CD4-positive, alpha-beta T cell treated with Interleukin-10 for 1 hour (primary cell): Measurements from ENCODE around the gene RFT1.

Experiments used
- DNase-seq: peaks from one replicate; pipeline ENCODE4 v3.0.0-alpha.2; 2020

RFT1 gene, protein sequence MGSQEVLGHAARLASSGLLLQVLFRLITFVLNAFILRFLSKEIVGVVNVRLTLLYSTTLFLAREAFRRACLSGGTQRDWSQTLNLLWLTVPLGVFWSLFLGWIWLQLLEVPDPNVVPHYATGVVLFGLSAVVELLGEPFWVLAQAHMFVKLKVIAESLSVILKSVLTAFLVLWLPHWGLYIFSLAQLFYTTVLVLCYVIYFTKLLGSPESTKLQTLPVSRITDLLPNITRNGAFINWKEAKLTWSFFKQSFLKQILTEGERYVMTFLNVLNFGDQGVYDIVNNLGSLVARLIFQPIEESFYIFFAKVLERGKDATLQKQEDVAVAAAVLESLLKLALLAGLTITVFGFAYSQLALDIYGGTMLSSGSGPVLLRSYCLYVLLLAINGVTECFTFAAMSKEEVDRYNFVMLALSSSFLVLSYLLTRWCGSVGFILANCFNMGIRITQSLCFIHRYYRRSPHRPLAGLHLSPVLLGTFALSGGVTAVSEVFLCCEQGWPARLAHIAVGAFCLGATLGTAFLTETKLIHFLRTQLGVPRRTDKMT

DNA sequence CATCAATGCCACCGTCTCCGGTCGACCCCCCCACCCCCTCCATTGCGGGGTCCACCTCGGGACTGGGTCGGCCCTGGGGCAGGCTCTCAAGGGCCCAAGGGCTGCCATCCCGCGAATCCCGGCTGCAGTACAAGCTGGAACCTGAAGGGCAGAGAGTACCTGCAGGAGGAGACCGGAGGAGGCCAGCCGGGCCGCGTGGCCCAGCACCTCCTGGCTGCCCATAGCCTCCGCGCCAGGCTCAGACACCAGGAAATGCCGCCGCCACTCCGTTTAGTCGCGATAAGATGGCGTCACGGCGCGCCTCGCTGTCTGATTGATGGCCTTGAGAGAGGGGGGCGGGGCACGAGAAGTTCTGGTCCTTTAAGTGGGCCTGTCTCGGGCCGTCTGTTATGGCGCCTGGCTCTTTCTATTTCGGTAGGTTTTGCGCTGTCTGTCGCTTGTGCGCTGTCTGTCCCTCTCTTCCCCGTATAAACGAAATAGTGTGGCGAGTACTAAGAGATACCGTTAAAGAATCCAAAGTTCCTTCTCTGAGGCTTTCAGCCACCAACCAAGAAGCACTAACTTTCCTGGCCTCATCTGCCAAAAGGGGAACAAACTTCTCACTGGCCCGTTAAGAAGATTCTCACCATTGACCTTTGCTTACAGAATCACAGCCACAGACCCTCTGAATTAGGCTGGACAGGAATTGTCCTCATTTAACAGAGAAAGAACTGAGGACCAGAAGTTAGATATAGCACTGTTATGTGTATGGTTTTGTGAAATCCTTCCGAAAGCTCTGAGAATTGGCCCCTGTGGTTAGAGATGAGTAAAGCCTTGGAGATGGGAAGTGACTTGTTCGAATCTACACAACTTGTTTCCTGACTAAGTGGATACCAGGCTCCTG, at the start of gene RFT1:
TSS of gene RFT1 (minus strand) at position 257 of the 883 bp plus-strand sequence. CDS start at position 222, 35 bp downstream.
- DNase-seq = peak; percentile 98

DNA sequence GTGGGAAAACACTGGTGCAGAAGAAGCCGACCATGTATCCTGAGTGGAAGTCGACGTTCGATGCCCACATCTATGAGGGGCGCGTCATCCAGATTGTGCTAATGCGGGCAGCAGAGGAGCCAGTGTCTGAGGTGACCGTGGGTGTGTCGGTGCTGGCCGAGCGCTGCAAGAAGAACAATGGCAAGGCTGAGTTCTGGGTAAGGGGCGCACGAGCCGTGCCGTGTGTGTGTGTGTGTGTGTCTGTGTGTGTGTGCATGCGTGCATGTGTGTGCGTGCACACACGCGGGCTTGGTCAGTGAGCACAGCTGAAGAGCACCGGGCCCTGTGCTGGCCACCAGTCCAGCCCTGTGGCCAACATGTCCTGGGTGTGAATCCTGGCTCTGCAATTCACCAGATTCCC, 49.3 kb upstream of the RFT1 start:
- no peak for DNase-seq

DNA sequence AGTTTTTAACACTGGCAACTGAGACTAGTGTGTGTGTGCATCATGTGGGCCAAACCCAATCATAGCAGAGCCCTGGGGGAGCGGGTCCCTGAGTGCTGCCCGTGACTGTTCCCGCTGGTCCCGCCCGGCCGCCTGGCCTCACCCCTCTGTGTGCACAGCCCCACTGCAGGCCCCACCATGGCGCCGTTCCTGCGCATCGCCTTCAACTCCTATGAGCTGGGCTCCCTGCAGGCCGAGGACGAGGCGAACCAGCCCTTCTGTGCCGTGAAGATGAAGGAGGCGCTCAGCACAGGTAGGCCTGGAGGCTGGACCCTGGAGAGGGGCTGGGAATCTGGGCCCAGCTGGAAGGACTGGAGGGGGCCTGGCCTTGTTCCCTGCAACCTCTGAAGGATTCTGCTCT, 48.0 kb upstream of the RFT1 start:
- DNase-seq = no peak

DNA sequence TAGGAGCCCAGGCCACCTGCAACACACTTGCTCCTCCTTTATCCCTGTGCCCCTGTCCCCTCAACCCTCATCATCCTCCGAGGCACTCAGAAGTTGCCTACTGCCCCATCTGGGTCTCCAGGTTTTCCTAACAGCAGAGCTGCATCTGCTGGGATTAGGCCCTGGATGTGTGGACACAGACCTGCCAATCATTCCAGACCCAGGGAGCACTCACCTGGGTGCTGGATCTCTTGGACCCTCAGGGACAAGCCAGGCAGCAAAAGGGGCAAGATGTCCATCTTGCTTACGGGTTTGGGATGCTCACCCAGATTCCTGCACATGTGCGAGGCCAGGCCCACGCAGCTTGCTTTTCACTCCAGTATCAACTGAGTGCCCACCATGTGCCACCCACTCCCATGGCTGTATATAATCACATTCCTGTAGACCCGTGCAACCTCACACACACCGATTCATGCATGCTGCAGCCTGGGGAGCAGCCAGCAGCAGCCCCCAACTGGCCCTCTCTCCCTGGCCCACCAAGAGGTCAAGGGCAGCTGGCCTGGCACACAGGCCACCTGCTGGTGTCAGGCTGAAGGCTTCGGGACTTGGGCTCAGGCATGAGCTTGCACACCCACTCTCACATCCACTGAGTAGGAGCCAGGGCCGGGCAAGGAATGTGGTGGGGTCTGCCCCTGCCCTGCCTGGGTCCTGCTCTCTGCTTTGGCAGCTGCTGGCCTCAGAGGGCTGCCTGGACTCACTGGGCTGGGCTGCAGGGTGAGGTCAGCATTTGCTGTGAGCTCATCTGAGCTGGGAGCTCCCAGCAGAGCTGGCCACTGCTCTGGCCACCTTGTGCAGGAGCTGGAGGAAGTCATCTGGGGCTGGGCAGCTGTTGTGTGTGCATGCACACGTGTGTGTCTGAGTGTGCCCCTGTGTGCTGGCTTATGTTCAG, 45.6 kb upstream of the RFT1 start:
- no peak for DNase-seq

DNA sequence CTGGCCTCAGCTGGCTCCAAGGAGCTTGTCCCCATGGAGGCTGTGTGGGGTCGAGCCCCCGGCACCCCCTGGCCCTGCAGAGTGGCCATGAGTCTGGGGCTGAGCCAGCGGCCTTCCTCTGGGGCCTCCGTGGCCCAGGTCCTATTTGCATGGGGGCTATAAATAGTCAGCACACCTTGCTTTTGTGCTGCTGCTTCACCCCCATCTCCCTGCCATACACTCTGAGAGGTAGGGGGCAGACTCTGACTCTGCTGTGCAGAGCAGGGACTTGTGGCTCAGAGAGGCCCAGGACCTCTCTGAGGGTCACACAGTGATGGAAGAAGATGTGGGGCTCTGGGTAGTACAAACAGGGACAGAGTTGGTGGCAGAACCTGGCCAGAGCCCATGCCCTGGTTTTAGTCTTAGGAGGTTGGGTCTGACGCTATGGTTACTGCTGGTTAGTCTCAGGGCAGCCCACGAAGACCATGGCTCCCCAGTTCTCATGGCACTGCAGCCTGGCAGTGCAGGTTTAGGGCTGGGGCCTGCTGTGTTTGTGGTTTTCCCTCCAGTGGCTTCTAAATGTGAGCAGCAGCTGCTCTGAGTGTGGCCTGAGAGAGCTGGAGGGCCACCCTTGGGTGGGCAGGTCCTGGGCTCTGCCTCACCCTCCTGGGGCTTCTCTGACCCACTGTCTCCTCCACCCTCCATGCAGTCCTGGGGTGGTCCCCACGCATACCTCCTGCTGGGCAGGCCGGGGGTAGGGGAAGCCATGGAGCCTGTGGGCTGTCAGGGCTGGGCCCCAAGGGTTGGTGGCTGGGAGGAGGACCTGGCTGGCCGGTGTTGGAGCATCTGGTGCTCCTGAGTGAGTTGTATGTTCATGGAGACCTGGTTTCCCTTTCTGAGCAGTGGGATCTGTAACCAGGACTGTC, 44.4 kb upstream of the RFT1 start:
- DNase-seq = no peak

DNA sequence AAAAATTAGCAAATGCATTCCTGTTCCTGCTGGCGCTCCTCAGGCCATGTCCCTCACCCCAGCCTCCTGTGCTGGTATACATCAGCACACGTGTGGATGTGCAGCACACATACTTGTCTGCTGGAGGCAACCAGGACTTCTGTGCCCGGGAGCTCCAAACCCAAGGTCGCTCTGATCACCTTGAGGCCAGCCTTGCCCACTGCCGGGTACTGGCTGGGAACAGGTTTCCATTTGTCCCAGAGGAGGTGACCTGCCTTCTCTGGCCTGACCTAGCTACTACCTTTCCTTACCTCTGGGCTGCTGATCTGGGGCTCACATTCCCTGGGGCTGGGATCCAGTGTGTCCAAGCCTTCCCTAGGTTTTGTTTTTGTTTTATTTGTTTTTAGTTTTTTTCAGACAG, 42.9 kb upstream of the RFT1 start:
- no peak for DNase-seq

DNA sequence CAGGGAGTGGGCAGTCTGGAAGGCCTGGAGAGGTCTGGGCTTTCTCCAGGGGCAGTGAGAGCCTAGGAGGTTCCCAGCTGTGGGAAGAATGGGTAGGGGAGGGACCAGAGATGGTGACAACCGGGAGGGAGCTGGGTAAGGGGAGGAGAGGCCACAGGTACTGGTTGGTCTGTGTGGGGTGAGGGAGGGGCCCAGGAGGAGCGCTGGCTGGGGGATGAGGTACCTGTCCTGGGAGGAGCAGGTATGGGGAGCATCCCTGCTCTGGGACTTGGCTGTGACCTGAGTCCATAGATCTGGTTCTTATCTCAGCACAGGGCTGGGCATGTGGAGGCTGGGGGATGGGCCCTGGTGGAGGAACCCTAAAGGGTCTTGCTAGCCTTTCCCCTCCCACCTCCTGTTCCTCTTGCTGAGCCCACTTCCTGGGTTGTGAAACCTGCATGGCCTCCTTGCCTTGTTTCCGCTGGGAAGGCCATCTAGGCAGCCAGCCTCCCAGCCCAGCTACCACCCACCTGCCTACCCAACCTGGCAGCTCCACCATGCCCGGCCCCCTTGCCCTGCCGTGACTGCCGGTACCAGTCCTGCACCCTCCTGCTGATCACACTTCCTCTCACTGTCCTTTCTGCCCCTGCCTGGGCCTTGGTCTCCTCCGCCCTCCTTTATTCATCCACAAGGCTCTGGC, 41.7 kb upstream of the RFT1 start:
- no peak for DNase-seq

DNA sequence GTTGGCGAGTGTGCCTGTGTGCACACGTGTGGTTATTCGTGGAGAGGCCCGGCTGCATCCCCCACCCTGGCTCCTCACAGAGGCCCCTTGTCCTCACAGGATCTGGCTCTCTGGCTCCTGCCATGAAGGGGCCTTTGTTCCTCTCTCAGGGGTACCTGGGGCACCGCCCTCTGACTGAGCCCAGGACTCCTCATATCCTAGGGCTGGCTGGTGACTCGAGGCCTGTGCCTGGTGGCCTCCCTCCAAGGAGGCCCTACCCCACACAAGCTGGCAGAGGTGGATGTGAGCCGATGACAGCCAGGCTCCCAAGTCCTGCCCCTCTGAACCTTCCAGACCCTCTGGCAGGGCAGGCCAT, 40.8 kb upstream of the RFT1 start:
- no peak for DNase-seq

DNA sequence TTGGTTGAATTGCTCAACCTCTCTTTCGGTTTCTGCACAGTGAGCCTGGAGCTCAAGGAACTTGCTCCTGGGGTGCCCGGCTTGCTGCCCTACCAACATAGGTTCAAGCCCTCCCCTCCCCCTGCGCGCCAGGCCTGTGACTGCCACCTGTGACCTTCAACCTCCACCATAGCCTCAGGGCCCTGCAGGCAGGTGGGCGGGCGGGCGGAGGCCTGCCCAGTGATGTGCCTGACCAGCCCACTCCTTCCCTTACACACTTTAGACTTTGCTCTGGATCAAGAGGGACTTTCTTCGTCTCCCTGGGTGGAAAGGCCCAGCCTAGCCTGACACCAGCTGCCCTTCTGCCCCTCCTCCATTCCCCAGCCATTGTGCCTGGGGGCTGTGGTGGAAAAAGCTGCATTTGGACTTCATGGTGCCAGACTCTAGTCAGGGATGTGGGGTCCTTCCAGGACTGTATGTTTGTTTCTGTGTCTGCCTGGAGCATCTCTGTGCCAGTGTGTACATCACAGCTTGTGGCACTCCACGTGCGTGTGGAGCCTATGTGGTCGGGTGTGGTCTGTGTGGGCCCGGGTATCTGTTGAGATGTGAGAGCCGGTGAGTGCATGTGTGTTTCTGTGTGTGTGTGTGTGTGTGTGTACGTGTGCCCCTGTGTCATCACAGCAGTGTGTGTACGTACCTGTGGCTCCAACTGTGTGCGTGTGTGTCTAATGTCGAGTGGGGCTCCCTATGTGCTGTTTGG, 40.3 kb upstream of the RFT1 start:
- DNase-seq = peak; percentile 20

DNA sequence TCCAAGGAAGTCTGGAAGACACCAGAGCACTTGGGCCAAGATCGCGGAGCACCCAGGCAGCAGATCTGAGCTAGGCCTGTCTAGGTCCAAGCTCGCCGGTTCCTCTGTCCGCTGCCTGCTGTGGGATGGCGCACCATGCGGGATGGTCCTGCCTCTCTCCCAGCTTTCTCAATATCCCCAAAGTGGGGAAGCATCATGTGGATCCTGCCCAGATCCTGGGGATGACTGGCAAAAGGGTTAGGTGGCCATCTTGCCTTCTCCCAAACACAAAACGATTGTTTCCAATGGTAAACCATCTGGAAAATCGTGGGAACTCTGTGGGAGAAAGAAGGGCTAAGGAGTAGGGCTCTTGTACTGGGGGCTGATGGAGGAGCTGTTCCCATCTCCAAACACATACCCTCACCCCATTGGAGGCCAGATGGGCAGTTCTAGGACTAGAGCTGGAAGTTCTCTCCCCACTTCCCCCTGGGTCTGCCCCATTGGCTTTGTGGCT, 39.6 kb upstream of the RFT1 start:
- DNase-seq = no peak

DNA sequence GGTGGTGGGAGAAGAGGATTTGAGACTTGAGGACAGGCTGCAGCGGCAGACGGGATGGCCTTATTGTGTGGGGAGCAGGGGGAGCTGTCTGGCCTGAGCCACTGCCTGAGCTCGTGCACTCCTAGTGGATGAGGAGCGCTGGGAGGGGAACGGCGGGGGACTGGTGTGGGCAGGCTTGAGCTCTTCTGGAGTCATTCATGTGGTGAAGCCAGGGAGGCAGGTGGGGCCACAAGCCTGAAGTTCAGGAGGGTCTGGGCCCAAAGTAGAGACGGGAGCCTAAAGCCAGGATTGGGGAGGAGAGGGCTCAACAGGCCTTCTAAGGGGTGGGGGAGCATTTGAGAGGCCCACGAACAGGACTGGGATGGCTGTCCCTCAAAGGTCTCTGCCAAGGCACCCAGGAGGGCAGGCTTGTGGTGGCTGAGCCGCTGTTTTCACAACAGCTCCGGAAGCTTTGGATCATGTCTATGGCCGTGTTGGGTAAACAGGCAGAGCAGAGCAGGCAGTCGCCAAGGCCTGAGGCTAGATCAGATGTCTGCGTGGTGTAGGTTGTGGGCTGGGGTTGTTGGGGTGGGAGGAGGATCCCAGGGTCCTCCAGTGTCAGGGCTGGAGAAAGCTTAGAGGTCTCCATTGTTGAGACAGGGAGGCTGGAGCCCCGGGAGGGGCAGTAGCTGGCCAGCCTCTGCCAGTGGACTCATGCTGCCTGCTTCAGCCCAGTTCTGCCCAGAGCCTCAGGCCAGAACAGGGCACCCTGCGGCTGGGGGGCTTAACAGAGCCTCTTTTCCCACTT, 39.0 kb upstream of the RFT1 start:
- DNase-seq = no peak

DNA sequence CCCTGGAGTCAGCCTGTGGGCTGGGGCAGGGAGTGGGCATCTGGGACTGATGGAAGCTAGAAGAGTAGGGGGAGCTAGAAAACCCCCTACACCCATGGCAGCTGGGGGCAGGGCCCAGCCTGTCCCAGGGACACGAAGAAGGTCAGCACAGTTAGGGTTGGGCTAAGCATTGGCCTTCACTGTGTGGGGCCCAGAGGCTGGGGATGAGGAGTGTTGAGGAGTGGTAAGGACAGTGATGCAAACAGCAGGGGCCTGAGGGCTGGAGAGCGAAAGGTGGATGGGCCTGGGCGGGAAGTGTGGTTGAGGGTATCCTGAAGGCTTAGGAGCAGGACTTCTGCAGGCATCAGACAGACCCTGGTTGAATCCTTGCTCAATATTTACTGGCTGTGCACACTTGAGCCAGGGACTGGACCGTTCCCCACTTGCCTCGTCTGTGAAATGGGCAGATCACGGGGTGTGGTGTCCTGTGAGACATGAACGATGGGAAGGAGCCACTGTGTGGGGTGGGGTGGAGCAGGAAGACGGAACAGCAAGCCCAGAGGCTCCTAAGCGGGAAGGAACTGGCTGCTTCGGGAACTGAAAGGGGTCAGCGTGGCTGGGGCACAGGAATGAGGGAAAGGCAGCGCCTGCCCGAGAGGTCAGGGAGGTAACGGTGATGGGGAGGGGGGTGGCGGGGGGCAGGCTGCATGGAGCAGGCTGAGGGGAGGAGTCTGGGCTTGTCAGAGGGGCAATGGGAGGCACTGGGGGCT, 38.1 kb upstream of the RFT1 start:
- no peak for DNase-seq

DNA sequence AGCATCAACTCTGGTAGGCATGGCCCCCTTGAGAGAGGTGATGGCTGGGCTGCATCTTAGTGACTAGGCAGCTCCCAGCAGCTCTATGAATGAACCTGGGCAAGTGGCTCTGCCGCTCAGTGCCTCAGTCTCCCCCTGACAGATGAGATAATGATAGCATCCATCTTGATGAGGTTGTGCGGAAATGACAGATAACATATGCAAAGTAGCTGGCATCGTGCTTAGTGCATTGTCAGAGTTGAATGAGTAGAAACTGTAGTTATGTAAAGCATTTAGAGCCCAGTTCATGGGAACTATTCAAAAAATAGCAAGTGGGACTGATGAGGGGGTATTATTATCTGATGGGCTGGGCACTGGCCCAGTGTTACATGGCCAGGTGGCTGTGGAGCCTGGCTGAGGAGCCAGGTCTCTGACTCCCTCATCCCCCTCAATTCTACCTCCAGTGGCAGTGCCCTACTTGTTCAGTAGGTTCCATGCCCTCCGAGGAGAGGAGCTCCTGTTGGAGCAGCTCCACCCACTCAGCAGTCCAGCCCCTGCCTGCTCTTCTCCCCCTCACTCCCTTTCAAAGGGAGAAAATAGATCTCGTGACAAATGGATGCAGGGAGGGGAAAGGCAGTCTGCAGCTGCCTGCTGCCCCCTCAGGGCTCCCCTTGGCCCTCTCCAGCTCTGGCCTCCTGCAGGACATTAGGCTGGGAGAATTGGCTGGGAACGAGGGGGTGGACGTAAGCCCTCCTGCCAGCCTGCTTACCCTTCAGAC, 37.4 kb upstream of the RFT1 start:
- no peak for DNase-seq

DNA sequence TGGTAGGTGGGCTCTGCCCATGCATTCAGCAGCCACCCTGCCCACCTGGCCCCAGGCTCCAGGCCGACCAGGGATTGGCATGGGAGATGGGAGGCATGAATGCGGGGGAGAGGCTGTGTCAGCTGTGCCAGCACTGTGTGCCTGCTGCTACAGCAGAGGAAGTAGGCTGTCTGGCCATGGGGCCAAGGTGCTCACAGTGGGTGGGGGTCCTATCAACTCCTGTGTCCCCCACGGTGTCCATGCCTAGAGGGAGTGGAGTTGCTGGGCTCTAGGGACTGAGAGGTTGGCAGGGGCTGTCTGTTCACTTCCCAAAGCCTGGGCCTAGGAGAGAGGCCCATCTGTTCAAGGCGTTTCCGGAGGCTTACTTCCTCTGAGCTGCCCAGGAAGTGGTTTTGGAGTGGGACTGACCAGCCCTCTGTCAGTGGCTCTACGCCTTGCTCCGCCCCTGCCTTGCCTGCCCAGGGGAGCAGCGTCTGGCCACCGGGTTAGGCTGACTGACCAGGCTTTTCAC, 36.6 kb upstream of the RFT1 start:
- no peak for DNase-seq

DNA sequence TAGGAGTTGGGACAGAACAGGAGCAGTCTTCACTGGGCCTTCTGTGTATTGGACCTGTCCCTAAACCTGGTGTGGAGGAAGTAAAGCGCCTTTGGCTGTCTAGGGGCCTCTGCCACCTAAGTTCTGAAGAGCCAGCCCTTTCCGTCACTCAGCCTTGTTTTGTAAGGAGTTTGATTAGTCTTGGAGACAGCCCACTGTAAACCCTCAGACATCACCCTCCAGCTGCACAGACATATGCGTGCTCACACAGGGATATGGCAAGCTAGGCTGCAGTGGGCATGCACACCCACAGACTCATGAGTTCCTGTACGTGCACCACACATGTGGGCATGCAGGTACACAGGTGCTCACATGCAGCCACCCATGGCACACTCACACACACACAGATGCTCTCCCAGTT, 36.0 kb upstream of the RFT1 start:
- no peak for DNase-seq

DNA sequence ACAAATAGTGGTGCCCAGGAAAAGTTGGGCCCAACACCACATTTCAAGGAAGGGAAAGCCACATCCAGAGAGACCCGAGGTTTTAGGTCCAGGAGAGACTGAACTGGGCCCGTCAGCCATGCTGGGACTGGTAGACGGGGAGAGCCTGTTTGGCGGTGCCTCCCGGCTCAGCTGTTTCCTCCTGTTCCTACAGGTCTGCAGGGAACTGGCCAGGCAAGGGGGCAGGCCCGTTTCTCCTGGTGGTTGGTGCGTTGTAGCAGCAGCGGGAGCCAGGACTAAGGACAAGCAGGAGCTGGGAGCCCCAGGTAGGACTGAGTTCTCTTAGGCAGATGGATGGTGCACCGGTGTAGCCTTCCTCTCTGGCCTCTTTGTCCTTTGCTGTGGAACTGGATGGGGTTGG, 34.7 kb upstream of the RFT1 start:
- DNase-seq = no peak
